Coronary artery (tissue), 2 donors: ENCODE measurements around the gene SLBP.

ENCODE experiments used
- DNase-seq: peaks from one replicate; pipeline ENCODE4 v3.0.0-alpha.2; 2017; ENCODE audit warnings: low spot score
- H3K27ac ChIP-seq, 2 donors: fragments of 200-600 bp; sonication (generic); one replicate each; pipeline ENCODE4 v1.5.1; 2016 to 2019
- H3K4me3 ChIP-seq: fragments of 200-600 bp; sonication (generic); 2 replicates; pipeline ENCODE4 v1.5.1; 2016; ENCODE audit warnings: mild to moderate bottlenecking, moderate library complexity
- TF ChIP-seq, protein P1 (sequence below): fragments of 200-600 bp; sonication (generic); IDR thresholded peaks from one replicate; pipeline ENCODE4 v1.5.1; 2019; ENCODE audit warnings: antibody characterized with exemption

SLBP gene

DNA sequence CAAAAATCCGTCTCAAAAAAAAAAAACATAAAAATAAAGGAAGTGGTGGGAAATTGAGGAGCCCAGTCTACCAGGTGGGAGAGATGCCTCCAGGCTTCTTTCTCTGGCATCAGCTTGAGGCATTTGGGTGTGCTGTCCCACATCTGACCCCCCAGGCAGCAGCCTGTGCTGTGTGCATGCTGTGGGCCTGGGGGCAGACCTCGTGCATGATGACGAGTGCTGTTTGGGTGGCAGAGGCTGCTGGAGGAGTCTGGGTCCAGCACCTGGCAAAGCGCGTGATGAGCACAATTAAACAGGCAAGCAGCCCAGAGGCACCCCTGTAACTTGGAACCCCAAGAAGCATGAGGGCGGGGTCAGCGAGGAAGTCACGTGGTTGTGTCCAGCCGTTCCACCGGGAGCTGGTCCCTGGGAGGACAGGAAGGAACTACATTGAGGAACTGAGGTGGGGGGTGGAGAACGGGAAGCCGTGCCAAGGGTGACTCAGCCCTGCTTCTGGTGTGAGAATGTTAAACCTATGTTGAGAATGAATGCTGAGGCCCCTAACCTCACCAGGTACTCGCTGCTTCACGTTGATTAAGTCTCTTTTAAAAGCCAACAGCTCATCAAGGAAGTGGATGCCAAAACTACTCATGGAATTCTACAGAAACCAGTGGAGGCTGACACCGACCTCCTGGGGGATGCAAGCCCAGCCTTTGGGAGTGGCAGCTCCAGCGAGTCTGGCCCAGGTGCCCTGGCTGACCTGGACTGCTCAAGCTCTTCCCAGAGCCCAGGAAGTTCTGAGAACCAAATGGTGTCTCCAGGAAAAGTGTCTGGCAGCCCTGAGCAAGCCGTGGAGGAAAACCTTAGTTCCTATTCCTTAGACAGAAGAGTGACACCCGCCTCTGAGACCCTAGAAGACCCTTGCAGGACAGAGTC, 15.3 kb upstream of the SLBP start:
- Histone ChIP-seq H3K4me3 (peak overlapping the region; percentile 44), H3K27ac (peak overlapping the region in 1 of 2 donors; percentile 72)
- DNase-seq, result no peak
- TF ChIP-seq, protein P1, sequence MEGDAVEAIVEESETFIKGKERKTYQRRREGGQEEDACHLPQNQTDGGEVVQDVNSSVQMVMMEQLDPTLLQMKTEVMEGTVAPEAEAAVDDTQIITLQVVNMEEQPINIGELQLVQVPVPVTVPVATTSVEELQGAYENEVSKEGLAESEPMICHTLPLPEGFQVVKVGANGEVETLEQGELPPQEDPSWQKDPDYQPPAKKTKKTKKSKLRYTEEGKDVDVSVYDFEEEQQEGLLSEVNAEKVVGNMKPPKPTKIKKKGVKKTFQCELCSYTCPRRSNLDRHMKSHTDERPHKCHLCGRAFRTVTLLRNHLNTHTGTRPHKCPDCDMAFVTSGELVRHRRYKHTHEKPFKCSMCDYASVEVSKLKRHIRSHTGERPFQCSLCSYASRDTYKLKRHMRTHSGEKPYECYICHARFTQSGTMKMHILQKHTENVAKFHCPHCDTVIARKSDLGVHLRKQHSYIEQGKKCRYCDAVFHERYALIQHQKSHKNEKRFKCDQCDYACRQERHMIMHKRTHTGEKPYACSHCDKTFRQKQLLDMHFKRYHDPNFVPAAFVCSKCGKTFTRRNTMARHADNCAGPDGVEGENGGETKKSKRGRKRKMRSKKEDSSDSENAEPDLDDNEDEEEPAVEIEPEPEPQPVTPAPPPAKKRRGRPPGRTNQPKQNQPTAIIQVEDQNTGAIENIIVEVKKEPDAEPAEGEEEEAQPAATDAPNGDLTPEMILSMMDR, result no peak

DNA sequence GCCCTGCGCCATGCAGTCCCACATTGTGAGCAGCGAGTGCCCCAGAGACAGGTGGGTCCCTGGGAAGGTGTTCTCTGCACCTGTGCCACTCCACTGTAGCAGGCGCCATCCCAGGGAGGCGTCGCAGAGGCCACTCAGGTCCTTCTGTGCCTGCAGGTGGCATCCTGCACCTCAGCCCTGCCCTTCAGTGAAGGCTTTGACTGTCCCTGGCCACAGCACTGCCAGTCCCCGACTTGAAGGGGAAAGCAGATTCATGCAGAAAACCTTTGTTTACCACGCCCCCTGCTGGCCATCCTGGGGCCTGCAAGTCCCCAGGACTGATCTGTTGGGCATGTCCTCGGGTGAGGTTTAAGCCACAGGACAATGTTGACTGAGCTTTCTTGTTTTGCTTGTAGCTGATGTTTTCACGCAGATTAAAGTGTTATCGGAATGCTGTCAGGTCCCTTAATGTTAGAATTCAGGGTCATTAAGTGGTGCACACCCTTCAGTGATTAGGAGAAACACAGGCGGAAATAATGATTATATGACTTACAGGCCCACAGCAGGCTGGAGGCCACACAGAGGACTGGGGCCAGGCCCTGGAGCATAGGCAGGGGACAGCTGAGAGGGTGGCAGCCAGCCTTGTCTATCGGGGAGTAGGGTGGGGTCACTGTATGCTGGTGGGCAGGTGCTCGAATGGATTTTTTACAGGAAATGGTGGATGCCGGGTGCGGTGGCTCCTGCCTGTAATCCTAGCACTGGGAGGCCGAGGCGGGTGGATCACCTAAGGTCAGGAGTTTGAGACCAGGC, 14.2 kb upstream of the SLBP start:
- TF ChIP-seq, protein P1, result peak; percentile 89
- DNase-seq, result peak; percentile 88
- peak overlapping the region in 1 of 2 donors; percentile 72 for H3K27ac ChIP-seq
- peak overlapping the region; percentile 8 for H3K4me3 ChIP-seq

DNA sequence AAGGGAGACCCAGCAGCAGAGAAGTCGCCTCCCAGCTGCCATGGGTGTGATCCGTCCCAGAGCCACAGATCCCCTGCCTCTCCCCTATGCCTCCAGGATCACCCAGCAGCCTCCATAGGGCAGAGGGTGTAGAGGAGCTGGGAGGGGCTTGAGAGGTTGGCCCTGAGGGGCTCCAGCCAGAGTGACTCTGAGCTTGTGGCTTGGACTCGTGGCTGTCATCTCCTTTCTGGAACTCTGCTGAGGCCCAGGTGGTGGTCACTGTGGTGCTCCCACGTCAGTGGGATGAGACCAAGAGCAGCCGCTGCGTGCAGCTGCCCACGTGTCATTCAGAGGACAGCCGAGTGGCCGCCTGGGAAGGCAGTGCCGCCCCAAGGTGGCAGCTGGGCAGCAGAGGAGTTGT, 13.4 kb upstream of the SLBP start:
- TF ChIP-seq, protein P1, result no peak
- no peak for DNase-seq
- H3K27ac ChIP-seq, result no peak overlapping the region
- no peak overlapping the region for H3K4me3 ChIP-seq

DNA sequence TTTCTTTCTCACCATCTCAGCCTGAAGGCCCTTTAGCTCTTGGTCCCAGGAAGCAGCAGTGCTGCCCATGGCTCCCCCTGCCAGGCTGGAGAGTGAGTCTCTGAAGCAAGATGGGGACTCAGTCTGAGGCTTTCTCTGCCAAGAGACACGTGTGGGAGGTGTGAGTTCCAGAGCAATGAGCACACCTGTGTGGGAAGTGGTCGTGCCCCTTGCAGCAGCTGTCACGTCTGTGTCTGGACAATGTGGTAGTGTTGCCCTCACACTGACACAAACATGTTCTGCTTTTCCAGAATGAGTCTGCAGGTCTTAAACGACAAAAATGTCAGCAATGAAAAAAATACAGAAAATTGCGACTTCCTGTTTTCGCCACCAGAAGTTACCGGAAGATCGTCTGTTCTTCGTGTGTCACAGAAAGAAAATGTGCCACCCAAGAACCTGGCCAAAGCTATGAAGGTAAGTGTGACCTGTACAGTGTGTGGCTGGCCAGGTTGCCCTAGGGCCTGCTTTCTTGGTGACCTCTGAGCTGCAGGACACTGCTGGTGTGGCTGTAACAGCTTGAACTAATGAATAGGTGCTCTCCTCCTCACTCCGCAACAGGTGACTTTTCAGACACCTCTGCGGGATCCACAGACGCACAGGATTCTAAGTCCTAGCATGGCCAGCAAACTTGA, 11.1 kb upstream of the SLBP start:
- TF ChIP-seq, protein P1, result no peak
- Histone ChIP-seq H3K4me3 (peak overlapping the region; percentile 46), H3K27ac (peak overlapping the region in 1 of 2 donors; percentile 72)
- no peak for DNase-seq

DNA sequence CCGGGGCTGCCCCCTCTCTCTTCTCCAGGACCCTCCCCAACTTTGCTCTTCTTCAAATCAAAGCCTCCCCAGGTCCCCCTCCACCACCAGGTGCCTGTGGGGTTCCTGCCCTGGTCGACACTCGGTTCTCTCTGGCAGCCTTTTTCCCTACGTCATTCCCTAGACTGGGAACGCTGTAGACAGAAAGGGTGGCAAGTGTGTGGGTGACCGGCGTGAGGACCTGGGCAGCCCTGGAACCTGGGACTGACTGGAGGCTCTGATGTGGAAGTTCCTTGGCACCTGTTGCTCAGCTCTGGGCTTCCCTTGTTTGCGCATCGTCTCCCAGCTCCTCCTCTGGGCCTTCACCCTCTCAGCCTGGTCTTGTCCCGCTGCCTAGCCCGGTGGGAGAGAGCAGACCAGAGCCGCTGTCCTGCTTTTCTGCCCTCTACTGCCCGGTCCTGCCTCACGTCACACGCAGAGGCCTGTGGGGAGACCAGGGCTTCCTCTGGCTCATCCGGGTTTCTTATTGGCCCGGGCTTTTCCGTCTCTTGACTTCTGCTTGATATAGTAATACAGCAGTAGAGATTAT, 10.5 kb upstream of the SLBP start:
- no peak for DNase-seq
- Histone ChIP-seq H3K27ac (peak overlapping the region in 1 of 2 donors; percentile 72), H3K4me3 (no peak overlapping the region)
- TF ChIP-seq, protein P1, result no peak

DNA sequence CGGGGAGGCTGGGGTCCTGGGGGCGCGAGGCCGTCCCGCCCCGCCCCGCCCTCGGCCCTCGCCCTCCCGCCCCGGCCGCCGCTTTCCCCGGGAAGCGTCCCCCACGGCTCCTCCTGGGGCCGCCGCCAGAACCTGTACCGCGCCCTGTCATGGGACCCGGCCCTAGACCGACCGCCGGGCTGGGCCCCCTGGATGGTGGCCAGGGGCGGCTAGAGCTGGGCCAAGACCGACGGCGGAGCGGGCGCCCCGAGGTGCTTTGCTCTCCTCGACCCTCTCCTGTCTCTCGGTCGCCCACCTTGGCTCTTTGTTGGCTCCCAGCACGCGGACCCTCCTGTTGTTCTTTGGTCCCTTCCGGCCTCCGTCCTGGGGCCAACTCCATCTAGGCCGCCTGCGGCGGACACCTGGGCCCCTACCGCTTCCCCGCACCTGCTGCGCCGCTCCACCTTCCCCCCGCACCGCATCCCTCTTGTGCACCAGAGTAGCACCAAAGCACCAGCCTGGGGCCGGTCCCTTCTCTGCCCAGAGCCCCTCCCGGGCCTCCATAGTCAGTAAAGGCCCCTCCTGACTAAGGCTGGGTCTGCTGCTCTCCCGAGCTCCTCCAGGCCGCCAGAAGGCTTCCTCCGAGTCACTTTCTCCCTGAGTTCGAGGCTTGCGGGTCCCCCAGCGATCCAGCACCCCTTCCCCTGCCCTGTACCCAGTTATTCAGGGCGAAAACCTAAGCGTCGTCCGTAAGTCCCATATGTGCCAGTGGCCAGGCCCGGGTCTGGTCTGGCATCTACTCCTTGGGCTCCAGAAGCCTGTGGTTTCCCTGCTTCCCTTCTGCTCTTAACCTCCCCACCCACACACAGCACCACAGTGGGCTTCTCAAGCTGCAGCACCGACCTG, 9.8 kb upstream of the SLBP start:
- TF ChIP-seq, protein P1, result no peak
- Histone ChIP-seq H3K4me3 (peak overlapping the region; percentile 92), H3K27ac (peak overlapping the region in 1 of 2 donors; percentile 97)
- DNase-seq, result no peak
